ENCODE measurements around the gene BCHE.

BCHE gene

GRCh38 chr3:165749241-165749640 lies 88.0 kb downstream of the BCHE start:
- DNase-seq: no peak

- no peak for DNase-seq
These were observed 89.1 kb downstream of the BCHE start for GRCh38 chr3:165748094-165748493.

DNA sequence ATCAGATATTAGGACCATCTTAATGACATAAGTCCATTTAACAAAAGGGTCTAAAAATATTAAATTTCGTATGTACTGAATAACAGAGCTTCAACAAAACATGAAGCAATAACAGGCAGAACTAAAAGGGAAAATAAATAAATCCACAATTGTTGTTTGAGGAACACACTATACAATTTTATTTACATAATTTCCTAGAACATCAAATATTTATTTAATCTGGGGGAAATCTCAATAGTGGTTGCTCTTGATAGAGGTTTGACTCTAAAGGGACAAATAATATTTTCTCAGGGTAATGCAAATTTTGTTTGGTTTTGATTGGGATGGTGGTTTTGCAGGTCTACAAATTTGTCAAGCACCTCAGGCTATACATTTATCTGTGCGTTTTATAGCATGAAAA lies 90.3 kb downstream of the BCHE start:
- no peak for DNase-seq

DNA sequence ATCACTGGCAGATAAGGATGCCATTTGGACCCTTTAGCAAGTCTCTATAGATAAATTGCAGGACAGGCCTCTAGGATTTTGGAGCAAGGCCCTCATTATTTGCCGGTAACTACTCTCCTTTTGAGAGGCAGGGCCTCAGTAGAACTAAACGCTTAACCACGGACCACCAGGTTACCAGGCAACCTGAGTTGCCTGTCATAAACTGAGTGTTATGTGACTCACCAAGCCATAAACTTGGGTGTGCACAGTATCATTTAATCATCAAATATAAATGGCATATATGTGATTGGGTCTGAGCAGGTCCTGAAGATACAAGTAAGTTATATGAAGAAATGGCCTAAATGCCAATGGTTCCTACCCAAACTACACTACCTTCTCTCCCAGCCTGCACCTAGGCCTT lies 93.2 kb downstream of the BCHE start:
- no peak for DNase-seq

- DNase-seq: no peak
These were observed 94.9 kb downstream of the BCHE start for GRCh38 chr3:165742351-165742750.

GRCh38 chr3:165729756-165730155 lies 107.5 kb downstream of the BCHE start:
- no peak for DNase-seq

- DNase-seq: no peak
These were observed 108.3 kb downstream of the BCHE start for GRCh38 chr3:165728924-165729323.

- no peak for DNase-seq
These were observed 111.9 kb downstream of the BCHE start for GRCh38 chr3:165725296-165725695.
